Suprapubic skin (tissue), 4 donors: ENCODE results near the gene PHYHIPL.

Source experiments
- CTCF ChIP-seq, 2 donors: fragments of 200-600 bp in 1 of 2; fragments of 450-650 bp in 1 of 2; sonication (generic) in 1 of 2; IDR thresholded peaks; one replicate each; pipeline ENCODE4 v1.5.1; 2016 to 2019; ENCODE audit warnings: antibody characterized with exemption in 2 of 2, mild to moderate bottlenecking in 1 of 2, moderate library complexity in 1 of 2
- EP300 ChIP-seq: sonication (generic); formaldehyde crosslinking; IDR thresholded peaks from one replicate; pipeline ENCODE4 v1.6.1; 2017; ENCODE audit warnings: antibody characterized with exemption
- POLR2A ChIP-seq, 2 donors: fragments of 450-650 bp; IDR thresholded peaks; one replicate each; pipeline ENCODE4 v1.6.1; 2017; ENCODE audit warnings: antibody characterized with exemption in 2 of 2, mild to moderate bottlenecking in 2 of 2, moderate library complexity in 2 of 2
- POLR2AphosphoS5 ChIP-seq, 3 donors: sonication (generic); formaldehyde crosslinking; IDR thresholded peaks; one replicate each; pipeline ENCODE4 v1.6.1; 2017; ENCODE audit warnings: antibody characterized with exemption in 3 of 3

DNA sequence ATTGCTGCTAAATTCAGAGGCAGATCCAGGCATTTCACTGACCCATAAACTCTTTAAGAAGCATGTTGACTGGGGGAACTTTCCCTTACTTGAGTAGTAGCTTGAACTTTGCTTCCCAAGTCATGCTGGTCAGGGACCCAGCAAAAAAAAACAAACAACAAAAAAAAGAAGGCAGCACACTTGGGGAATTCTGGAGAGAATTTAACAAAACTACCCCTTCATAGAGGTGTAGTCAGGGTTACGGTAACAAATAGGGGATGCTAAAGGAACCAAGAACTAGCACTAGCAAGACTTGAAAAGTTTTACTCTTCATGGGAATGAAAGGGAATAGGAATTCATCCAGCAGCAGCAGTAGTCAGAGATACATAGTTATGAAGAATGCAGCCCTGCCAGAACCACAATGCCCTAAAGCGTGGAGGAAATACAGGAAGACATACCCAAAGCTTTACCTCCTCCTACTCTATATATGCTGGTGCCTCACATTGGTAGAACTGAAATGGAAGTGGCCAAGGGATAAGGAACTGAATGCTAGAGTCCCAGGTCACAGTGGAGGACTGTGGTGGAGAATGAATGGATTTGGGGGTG is 67.3 kb downstream of the PHYHIPL start:
- no peak for TF ChIP-seq EP300
- no peak for TF ChIP-seq CTCF (IDR thresholded peaks at IDR 0.05)
- TF ChIP-seq POLR2A (IDR thresholded peaks at IDR 0.05) = no peak
- TF ChIP-seq POLR2AphosphoS5 (IDR thresholded peaks at IDR 0.05) = no peak
